MCF 10A (cell line): ENCODE data around the gene INHBB. TPM values are rescaled to one million over a fixed set of nuclear protein-coding genes. Genes with fewer than 3 reads are reported as not detected.

Experiments used
- BruUV-seq: library from RNA; stranded (reverse); fragments of 400-500 nt; replicated peaks from 2 replicates; lab custom pipeline; 2021; lab: Mats Ljungman, UMichigan
- CTCF ChIA-PET: fragments of 300-600 bp; sonication (Branson Sonifier 250); formaldehyde crosslinking; extraction: SDS; loops from one replicate; lab custom pipeline; 2021; ENCODE audit warnings: antibody characterized with exemption, inconsistent platforms; lab: Yijun Ruan, JAX
- POLR2A ChIA-PET: fragments of 300-600, 350-650 bp; sonication (Branson Sonifier 250); formaldehyde crosslinking; extraction: SDS; loops from one replicate; lab custom pipeline; 2020; ENCODE audit warnings: antibody characterized with exemption, inconsistent platforms; lab: Yijun Ruan, JAX
- DNase-seq: peaks from one replicate; pipeline ENCODE4 v3.0.0-alpha.2; 2018; ENCODE audit not compliant: unreplicated experiment
- H3K27ac Mint-ChIP-seq: one replicate; pipeline ENCODE4 v1.8.0; 2022; ENCODE audit warnings: mild to moderate bottlenecking, low read depth, mixed read lengths; ENCODE audit not compliant: unreplicated experiment
- H3K27me3 Mint-ChIP-seq: one replicate; pipeline ENCODE4 v1.8.0; 2022; ENCODE audit warnings: mixed read lengths; ENCODE audit not compliant: insufficient read depth, unreplicated experiment
- H3K36me3 Mint-ChIP-seq: one replicate; pipeline ENCODE4 v1.8.0; 2022; ENCODE audit warnings: mild to moderate bottlenecking, moderate library complexity, mixed read lengths; ENCODE audit not compliant: insufficient read depth, unreplicated experiment
- H3K4me1 Mint-ChIP-seq: one replicate; pipeline ENCODE4 v1.8.0; 2022; ENCODE audit warnings: mixed read lengths; ENCODE audit not compliant: insufficient read depth, unreplicated experiment
- H3K4me3 Mint-ChIP-seq: one replicate; pipeline ENCODE4 v1.8.0; 2022; ENCODE audit warnings: mild to moderate bottlenecking, moderate library complexity, mixed read lengths; ENCODE audit not compliant: unreplicated experiment
- H3K9me3 Mint-ChIP-seq: one replicate; pipeline ENCODE4 v1.8.0; 2022; ENCODE audit warnings: mixed read lengths; ENCODE audit not compliant: unreplicated experiment
- intact Hi-C: fragments of 100-400 bp; cut with micrococcal nuclease; formaldehyde crosslinking; loops from 2 replicates; pipeline ENCODE4 v1.14.1; 2022
- total RNA-seq: library from RNA; stranded (reverse); gene quantifications from 2 replicates; pipeline ENCODE4 v1.2.3, GENCODE V29; 2022
- TF ChIP-seq, protein P1 (sequence below): fragments of 200-600 bp; IDR thresholded peaks from one replicate; pipeline ENCODE4 v1.8.0; 2022; ENCODE audit warnings: antibody characterized with exemption, mild to moderate bottlenecking; ENCODE audit not compliant: unreplicated experiment

INHBB gene
- total RNA-seq, 1 experiment from 2014 or later, result 0.16 TPM

GRCh38 chr2:120347396-120348060, 1.6 kb downstream of the INHBB start:
- Mint-ChIP-seq H3K4me1 (peaks cover 6% of the 10 kb centered on the region), H3K4me3 (no peak overlapping the region), H3K36me3 (no peaks in the 10 kb centered on the region), H3K27ac (no peak overlapping the region), H3K27me3 (peaks cover 12% of the 10 kb centered on the region), H3K9me3 (no peaks in the 10 kb centered on the region)
- POLR2A ChIA-PET, result no interaction called here
- no TSS peak for BruUV-seq
- DNase-seq, result no peak
- CTCF ChIA-PET, result interaction anchor here (0.5 to 0.9 kb wide), 3 partner anchors 29 to 328 kb away, joined by 3 to 6 read pairs (median 3); no protein-coding TSS in a partner anchor
- intact Hi-C loops, result no loop called here
- TF ChIP-seq, protein P1, sequence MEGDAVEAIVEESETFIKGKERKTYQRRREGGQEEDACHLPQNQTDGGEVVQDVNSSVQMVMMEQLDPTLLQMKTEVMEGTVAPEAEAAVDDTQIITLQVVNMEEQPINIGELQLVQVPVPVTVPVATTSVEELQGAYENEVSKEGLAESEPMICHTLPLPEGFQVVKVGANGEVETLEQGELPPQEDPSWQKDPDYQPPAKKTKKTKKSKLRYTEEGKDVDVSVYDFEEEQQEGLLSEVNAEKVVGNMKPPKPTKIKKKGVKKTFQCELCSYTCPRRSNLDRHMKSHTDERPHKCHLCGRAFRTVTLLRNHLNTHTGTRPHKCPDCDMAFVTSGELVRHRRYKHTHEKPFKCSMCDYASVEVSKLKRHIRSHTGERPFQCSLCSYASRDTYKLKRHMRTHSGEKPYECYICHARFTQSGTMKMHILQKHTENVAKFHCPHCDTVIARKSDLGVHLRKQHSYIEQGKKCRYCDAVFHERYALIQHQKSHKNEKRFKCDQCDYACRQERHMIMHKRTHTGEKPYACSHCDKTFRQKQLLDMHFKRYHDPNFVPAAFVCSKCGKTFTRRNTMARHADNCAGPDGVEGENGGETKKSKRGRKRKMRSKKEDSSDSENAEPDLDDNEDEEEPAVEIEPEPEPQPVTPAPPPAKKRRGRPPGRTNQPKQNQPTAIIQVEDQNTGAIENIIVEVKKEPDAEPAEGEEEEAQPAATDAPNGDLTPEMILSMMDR, result no peak

DNA sequence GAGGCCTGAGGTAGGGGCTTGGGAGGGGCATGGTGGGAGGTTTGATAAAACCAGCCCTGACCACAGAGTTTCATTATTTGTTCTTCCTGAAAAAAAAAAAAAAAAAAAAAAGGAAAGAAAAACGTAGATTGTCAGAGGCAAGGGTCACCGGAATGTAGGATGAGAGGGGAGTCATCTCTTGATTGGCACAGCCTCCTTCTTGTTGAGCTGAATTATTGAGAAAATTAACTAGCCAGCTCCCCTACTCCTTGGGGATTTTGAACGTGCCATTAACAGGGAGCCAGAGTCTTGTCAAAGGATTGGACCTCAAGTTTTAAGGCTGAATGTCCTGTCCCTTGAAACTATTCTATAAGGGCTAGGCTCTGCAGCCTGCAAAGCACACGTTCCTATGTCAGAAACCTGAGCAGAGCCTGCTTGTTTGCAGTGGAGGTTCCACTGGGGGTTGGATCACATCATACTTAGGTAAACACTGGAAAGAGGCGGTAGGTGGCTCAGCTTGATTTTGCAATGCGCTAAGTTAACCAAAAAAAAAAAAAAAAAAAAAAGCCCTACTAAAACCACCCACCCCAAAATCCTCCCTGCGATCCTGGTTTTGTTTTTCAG, 2.3 kb downstream of the INHBB start:
- TF ChIP-seq, protein P1, result no peak
- ChIA-PET CTCF (interaction anchor here (0.6 to 0.9 kb wide), 2 partner anchors 29 to 36 kb away, joined by 3 to 6 read pairs; no protein-coding TSS in a partner anchor), POLR2A (no interaction called here)
- no peak for DNase-seq
- no peaks in the 10 kb centered on the region for H3K9me3 Mint-ChIP-seq
- intact Hi-C loops, result no loop called here
- no peak overlapping the region for H3K27ac Mint-ChIP-seq
- H3K4me1 Mint-ChIP-seq, result peaks cover 6% of the 10 kb centered on the region
- no peak overlapping the region for H3K4me3 Mint-ChIP-seq
- no peaks in the 10 kb centered on the region for H3K36me3 Mint-ChIP-seq
- no TSS peak for BruUV-seq
- H3K27me3 Mint-ChIP-seq, result peaks cover 12% of the 10 kb centered on the region

- ChIA-PET POLR2A (no interaction called here), CTCF (no interaction called here)
- no peak overlapping the region for H3K4me3 Mint-ChIP-seq
- H3K27me3 Mint-ChIP-seq, result peaks cover 12% of the 10 kb centered on the region
- H3K27ac Mint-ChIP-seq, result no peak overlapping the region
- no TSS peak for BruUV-seq
- TF ChIP-seq, protein P1, result no peak
- H3K4me1 Mint-ChIP-seq, result peaks cover 6% of the 10 kb centered on the region
- H3K9me3 Mint-ChIP-seq, result no peaks in the 10 kb centered on the region
- intact Hi-C loops, result no loop called here
- H3K36me3 Mint-ChIP-seq, result no peaks in the 10 kb centered on the region
- no peak for DNase-seq
Observed at GRCh38 chr2:120348737-120349439, 3.0 kb downstream of the INHBB start.

DNA sequence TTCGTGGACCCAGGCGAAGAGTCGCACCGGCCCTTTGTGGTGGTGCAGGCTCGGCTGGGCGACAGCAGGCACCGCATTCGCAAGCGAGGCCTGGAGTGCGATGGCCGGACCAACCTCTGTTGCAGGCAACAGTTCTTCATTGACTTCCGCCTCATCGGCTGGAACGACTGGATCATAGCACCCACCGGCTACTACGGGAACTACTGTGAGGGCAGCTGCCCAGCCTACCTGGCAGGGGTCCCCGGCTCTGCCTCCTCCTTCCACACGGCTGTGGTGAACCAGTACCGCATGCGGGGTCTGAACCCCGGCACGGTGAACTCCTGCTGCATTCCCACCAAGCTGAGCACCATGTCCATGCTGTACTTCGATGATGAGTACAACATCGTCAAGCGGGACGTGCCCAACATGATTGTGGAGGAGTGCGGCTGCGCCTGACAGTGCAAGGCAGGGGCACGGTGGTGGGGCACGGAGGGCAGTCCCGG, 3.5 kb downstream of the INHBB start:
- H3K4me1 Mint-ChIP-seq, result peaks cover 8% of the 10 kb centered on the region
- TF ChIP-seq, protein P1, result no peak
- no peak overlapping the region for H3K27ac Mint-ChIP-seq
- peaks cover 18% of the 10 kb centered on the region for H3K27me3 Mint-ChIP-seq
- no TSS peak for BruUV-seq
- no peaks in the 10 kb centered on the region for H3K36me3 Mint-ChIP-seq
- no peaks in the 10 kb centered on the region for H3K9me3 Mint-ChIP-seq
- no peak for DNase-seq
- ChIA-PET CTCF (no interaction called here), POLR2A (no interaction called here)
- intact Hi-C loops, result no loop called here
- H3K4me3 Mint-ChIP-seq, result no peak overlapping the region
